ENCODE data around the gene NLRP5.
A peak's percentile ranks its signal among the peaks of the same experiment; 100 is the strongest.
"Not testable (repeated sequence)": the region's sequence is repeated elsewhere in the genome, so short reads cannot be mapped to it uniquely, and the experiment has no call there.

Gene NLRP5

GRCh38 chr19:56079609-56080008 lies 93.0 kb downstream of the NLRP5 start:
- no peak for DNase-seq

GRCh38 chr19:56080669-56081401 lies 94.3 kb downstream of the NLRP5 start:
- DNase-seq, result peak; percentile 36

- no peak for DNase-seq
These were observed 97.1 kb downstream of the NLRP5 start for GRCh38 chr19:56083668-56084067.

GRCh38 chr19:56084835-56085536 lies 98.4 kb downstream of the NLRP5 start:
- DNase-seq, result no peak

- no peak for DNase-seq
These were observed 99.1 kb downstream of the NLRP5 start for GRCh38 chr19:56085571-56086275.

- DNase-seq, result no peak
These were observed 100.3 kb downstream of the NLRP5 start for GRCh38 chr19:56086671-56087430.

GRCh38 chr19:56087647-56088496 lies 101.3 kb downstream of the NLRP5 start:
- no peak for DNase-seq

- DNase-seq, result no peak
These were observed 102.1 kb downstream of the NLRP5 start for GRCh38 chr19:56088497-56089215.

- no peak for DNase-seq
These were observed 102.8 kb downstream of the NLRP5 start for GRCh38 chr19:56089344-56089743.

- no peak for DNase-seq
These were observed 104.5 kb downstream of the NLRP5 start for GRCh38 chr19:56091066-56091490.

GRCh38 chr19:56091751-56092546 lies 105.4 kb downstream of the NLRP5 start:
- DNase-seq, result no peak

GRCh38 chr19:56092685-56093631 lies 106.4 kb downstream of the NLRP5 start:
- DNase-seq, result no peak

- no peak for DNase-seq
These were observed 107.9 kb downstream of the NLRP5 start for GRCh38 chr19:56094449-56094848.

- DNase-seq, result no peak
These were observed 110.1 kb downstream of the NLRP5 start for GRCh38 chr19:56096665-56097064.

- no peak for DNase-seq
These were observed 110.7 kb downstream of the NLRP5 start for GRCh38 chr19:56097306-56097705.

- DNase-seq, result no peak
These were observed 111.2 kb downstream of the NLRP5 start for GRCh38 chr19:56097776-56098175.

GRCh38 chr19:56098237-56098636 lies 111.7 kb downstream of the NLRP5 start:
- DNase-seq, result not testable (repeated sequence)

- no peak for DNase-seq
These were observed 112.4 kb downstream of the NLRP5 start for GRCh38 chr19:56098731-56099568.
